ENCODE results near the gene NCR1.
"Not testable (repeated sequence)": the region's sequence is repeated elsewhere in the genome, so short reads cannot be mapped to it uniquely, and the experiment has no call there.

Gene NCR1

GRCh38 chr19:54916822-54917221 is 10.9 kb downstream of the NCR1 start:
- DNase-seq: no peak

GRCh38 chr19:54918499-54918898 is 12.6 kb downstream of the NCR1 start:
- no peak for DNase-seq

GRCh38 chr19:54919646-54920563 is 14.0 kb downstream of the NCR1 start:
- DNase-seq: not testable (repeated sequence)

- no peak for DNase-seq
These were observed 15.1 kb downstream of the NCR1 start for GRCh38 chr19:54921082-54921481.

GRCh38 chr19:54923276-54923675 is 17.3 kb downstream of the NCR1 start:
- no peak for DNase-seq

- DNase-seq: no peak
These were observed 22.4 kb downstream of the NCR1 start for GRCh38 chr19:54928299-54928698.

- no peak for DNase-seq
These were observed 32.0 kb downstream of the NCR1 start for GRCh38 chr19:54937926-54938325.

- no peak for DNase-seq
These were observed 33.0 kb downstream of the NCR1 start for GRCh38 chr19:54938906-54939305.

- DNase-seq: not testable (repeated sequence)
These were observed 33.6 kb downstream of the NCR1 start for GRCh38 chr19:54939538-54939937.

GRCh38 chr19:54943772-54944361 is 37.9 kb downstream of the NCR1 start:
- DNase-seq: not testable (repeated sequence)

GRCh38 chr19:54947381-54947780 is 41.4 kb downstream of the NCR1 start, which contains the start of gene NLRP7:
TSS of gene NLRP7 (minus strand) at chr19:54947530.
- no peak for DNase-seq

- DNase-seq: no peak
These were observed 43.5 kb downstream of the NCR1 start for GRCh38 chr19:54949412-54949811.

- not testable (repeated sequence) for DNase-seq
These were observed 44.6 kb downstream of the NCR1 start for GRCh38 chr19:54950580-54950979.

GRCh38 chr19:54952591-54953344 is 46.8 kb downstream of the NCR1 start:
- DNase-seq: no peak

- not testable (repeated sequence) for DNase-seq
These were observed 47.4 kb downstream of the NCR1 start for GRCh38 chr19:54953345-54953713.

- no peak for DNase-seq
These were observed 49.4 kb downstream of the NCR1 start for GRCh38 chr19:54955376-54955775.

- no peak for DNase-seq
These were observed 53.9 kb downstream of the NCR1 start for GRCh38 chr19:54959840-54960239.
